Trophoblast cell (in vitro differentiated cells and primary cell): Measurements from ENCODE around the gene CD300C.

ENCODE experiments used
- DNase-seq, 2 donors: peaks; one replicate each; pipeline ENCODE4 v3.0.0-alpha.2; 2016
- H2AFZ ChIP-seq: 2 replicates; pipeline ENCODE4 v1.6.1; 2013; ENCODE audit warnings: low read length, moderate library complexity, mild to moderate bottlenecking; ENCODE audit not compliant: insufficient read depth, poor library complexity
- H2AK5ac ChIP-seq: 2 replicates; pipeline ENCODE4 v1.6.1; 2013; ENCODE audit warnings: mild to moderate bottlenecking, low read length
- H2BK120ac ChIP-seq: 2 replicates; pipeline ENCODE4 v1.6.1; 2013; ENCODE audit warnings: low read length, mild to moderate bottlenecking, moderate library complexity; ENCODE audit not compliant: insufficient read depth, poor library complexity
- H2BK12ac ChIP-seq: 2 replicates; pipeline ENCODE4 v1.6.1; 2013; ENCODE audit warnings: mild to moderate bottlenecking, low read length, moderate library complexity
- H2BK5ac ChIP-seq: 2 replicates; pipeline ENCODE4 v1.6.1; 2013; ENCODE audit warnings: low read length, low read depth, moderate library complexity, mild to moderate bottlenecking; ENCODE audit not compliant: poor library complexity
- H3K14ac ChIP-seq: 2 replicates; pipeline ENCODE4 v1.6.1; 2013; ENCODE audit warnings: mild to moderate bottlenecking, low read length
- H3K18ac ChIP-seq: 2 replicates; pipeline ENCODE4 v1.6.1; 2013; ENCODE audit warnings: mild to moderate bottlenecking, low read length
- H3K23ac ChIP-seq: 2 replicates; pipeline ENCODE4 v1.6.1; 2013; ENCODE audit warnings: low read length
- H3K27ac ChIP-seq: 2 replicates; pipeline ENCODE4 v1.5.1; 2013; ENCODE audit warnings: low read depth, mild to moderate bottlenecking, inconsistent platforms, low read length, moderate library complexity
- H3K27me3 ChIP-seq: 2 replicates; pipeline ENCODE4 v1.6.1; 2013; ENCODE audit warnings: inconsistent platforms, mild to moderate bottlenecking, low read length, moderate library complexity; ENCODE audit not compliant: insufficient read depth
- H3K36me3 ChIP-seq, 2 experiments: 1 replicate in 1 of 2; 2 replicates in 1 of 2; pipeline ENCODE4 v1.6.1; 2013; ENCODE audit warnings: low read length in 2 of 2, mild to moderate bottlenecking in 2 of 2, moderate library complexity in 1 of 2; ENCODE audit not compliant: insufficient read depth in 2 of 2, control insufficient read depth in 1 of 2
- H3K4ac ChIP-seq: 2 replicates; pipeline ENCODE4 v1.6.1; 2013; ENCODE audit warnings: low read depth, mild to moderate bottlenecking, low read length, moderate library complexity
- H3K4me1 ChIP-seq, 2 experiments: 1 replicate in 1 of 2; 2 replicates in 1 of 2; pipeline ENCODE4 v1.6.1; 2013; ENCODE audit warnings: low read length in 2 of 2, mild to moderate bottlenecking in 2 of 2, moderate library complexity in 1 of 2; ENCODE audit not compliant: insufficient read depth in 2 of 2, control insufficient read depth in 1 of 2
- H3K4me2 ChIP-seq: 2 replicates; pipeline ENCODE4 v1.6.1; 2013; ENCODE audit warnings: inconsistent platforms, mild to moderate bottlenecking, low read length, moderate library complexity
- H3K4me3 ChIP-seq: 2 replicates; pipeline ENCODE4 v1.5.1; 2013; ENCODE audit warnings: mild to moderate bottlenecking, low read depth, low read length, inconsistent platforms
- H3K79me1 ChIP-seq: one replicate; pipeline ENCODE4 v1.6.1; 2013; ENCODE audit warnings: low read length
- H3K79me2 ChIP-seq: 2 replicates; pipeline ENCODE4 v1.6.1; 2013; ENCODE audit warnings: low read length, mild to moderate bottlenecking; ENCODE audit not compliant: control insufficient read depth, insufficient read depth, poor library complexity
- H3K9ac ChIP-seq: 2 replicates; pipeline ENCODE4 v1.6.1; 2013; ENCODE audit warnings: mild to moderate bottlenecking, low read length
- H3K9me3 ChIP-seq: 2 replicates; pipeline ENCODE4 v1.6.1; 2013; ENCODE audit warnings: low read depth, mild to moderate bottlenecking, control low read depth, inconsistent platforms, low read length; ENCODE audit not compliant: insufficient read depth
- H4K12ac ChIP-seq: 2 replicates; pipeline ENCODE4 v1.6.1; 2013; ENCODE audit warnings: low read depth, mild to moderate bottlenecking, low read length, moderate library complexity
- H4K8ac ChIP-seq: 2 replicates; pipeline ENCODE4 v1.6.1; 2013; ENCODE audit warnings: low read depth, mild to moderate bottlenecking, low read length, moderate library complexity
- H4K91ac ChIP-seq: one replicate; pipeline ENCODE4 v1.6.1; 2013; ENCODE audit warnings: low read depth, mild to moderate bottlenecking, low read length, moderate library complexity
- WGBS: extraction: QIAGEN DNeasy Blood & Tissue Kit; methylation state at CpG from one replicate; pipeline ENCODE4 v1.1.7; 2013; ENCODE audit warnings: missing lambda C conversion rate; ENCODE audit not compliant: insufficient read length, insufficient coverage; ENCODE audit errors: extremely low coverage; 5-methylcytosine and 5-hydroxymethylcytosine counted together

CD300C gene

DNA sequence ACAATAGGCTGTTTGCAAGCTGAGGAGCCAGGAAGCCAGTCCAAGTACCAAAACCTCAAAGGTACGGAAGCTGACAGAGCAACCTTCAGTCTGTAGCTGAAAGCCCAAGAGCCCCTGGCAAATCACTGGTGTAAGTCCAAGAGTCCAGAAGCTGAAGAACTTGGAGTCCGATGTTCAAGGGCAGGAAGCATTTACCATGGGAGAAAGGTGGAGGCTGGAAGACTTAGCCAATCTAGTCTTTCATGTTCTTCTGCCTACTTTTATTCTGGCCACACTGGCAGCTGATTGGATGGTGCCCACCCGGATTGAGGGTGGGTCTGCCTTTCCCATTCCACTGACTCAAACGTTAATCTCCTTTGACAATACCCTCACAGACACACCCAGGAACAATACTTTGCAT lies 30.0 kb downstream of the CD300C start:
- Histone ChIP-seq H3K14ac (no peak overlapping the region), H3K9me3 (peaks cover 20% of the 10 kb centered on the region), H2AK5ac (no peak overlapping the region), H2BK120ac (no peak overlapping the region), H2AFZ (no peak overlapping the region), H3K4ac (no peak overlapping the region), H4K91ac (no peak overlapping the region), H3K23ac (no peak overlapping the region), H3K36me3 (no peaks in the 10 kb centered on the region), H3K27me3 (no peaks in the 10 kb centered on the region), H2BK5ac (no peak overlapping the region), H3K4me3 (no peak overlapping the region), H4K8ac (no peak overlapping the region), H4K12ac (no peak overlapping the region), H3K4me1 (no peaks in the 10 kb centered on the region), H3K79me2 (no peaks in the 10 kb centered on the region), H3K18ac (no peak overlapping the region), H3K27ac (no peak overlapping the region), H2BK12ac (no peak overlapping the region), H3K9ac (no peak overlapping the region), H3K79me1 (no peaks in the 10 kb centered on the region), H3K4me2 (no peak overlapping the region)
- DNase-seq, result no peak
- WGBS, result no CpG with 5 or more reads among the region's 4 CpGs

- H2BK120ac ChIP-seq, result no peak overlapping the region
- no peak overlapping the region for H3K4me2 ChIP-seq
- no peak overlapping the region for H3K9ac ChIP-seq
- no peak overlapping the region for H3K18ac ChIP-seq
- peak overlapping the region; percentile 32 for H3K4me3 ChIP-seq
- no peaks in the 10 kb centered on the region for H3K79me1 ChIP-seq
- H3K36me3 ChIP-seq, result no peaks in the 10 kb centered on the region
- H2BK12ac ChIP-seq, result no peak overlapping the region
- no peak overlapping the region for H2AFZ ChIP-seq
- no peaks in the 10 kb centered on the region for H3K27me3 ChIP-seq
- H3K79me2 ChIP-seq, result no peaks in the 10 kb centered on the region
- H3K14ac ChIP-seq, result no peak overlapping the region
- DNase-seq, result no peak
- H3K9me3 ChIP-seq, result peaks cover 17% of the 10 kb centered on the region
- no peak overlapping the region for H3K4ac ChIP-seq
- no CpG with 5 or more reads among the region's 10 CpGs for WGBS
- H3K27ac ChIP-seq, result no peak overlapping the region
- H3K23ac ChIP-seq, result no peak overlapping the region
- H4K91ac ChIP-seq, result no peak overlapping the region
- H4K8ac ChIP-seq, result no peak overlapping the region
- H3K4me1 ChIP-seq, result no peaks in the 10 kb centered on the region
- no peak overlapping the region for H4K12ac ChIP-seq
- H2AK5ac ChIP-seq, result no peak overlapping the region
- no peak overlapping the region for H2BK5ac ChIP-seq
Observed at GRCh38 chr17:74514632-74515334, 31.1 kb downstream of the CD300C start.

- H3K79me1 ChIP-seq, result no peaks in the 10 kb centered on the region
- H3K9ac ChIP-seq, result no peak overlapping the region
- H3K27ac ChIP-seq, result no peak overlapping the region
- H3K36me3 ChIP-seq, result no peaks in the 10 kb centered on the region
- no peak overlapping the region for H4K8ac ChIP-seq
- H4K91ac ChIP-seq, result no peak overlapping the region
- no peak overlapping the region for H4K12ac ChIP-seq
- no CpG with 5 or more reads among the region's 3 CpGs for WGBS
- H3K79me2 ChIP-seq, result no peaks in the 10 kb centered on the region
- H2BK120ac ChIP-seq, result no peak overlapping the region
- no peaks in the 10 kb centered on the region for H3K27me3 ChIP-seq
- H3K4me3 ChIP-seq, result no peak overlapping the region
- no peak overlapping the region for H2BK5ac ChIP-seq
- H2AK5ac ChIP-seq, result no peak overlapping the region
- no peak overlapping the region for H3K4ac ChIP-seq
- H3K9me3 ChIP-seq, result peaks cover 17% of the 10 kb centered on the region
- H3K14ac ChIP-seq, result no peak overlapping the region
- no peak overlapping the region for H3K4me2 ChIP-seq
- no peak overlapping the region for H3K18ac ChIP-seq
- H2BK12ac ChIP-seq, result no peak overlapping the region
- no peak overlapping the region for H2AFZ ChIP-seq
- H3K23ac ChIP-seq, result no peak overlapping the region
- H3K4me1 ChIP-seq, result no peaks in the 10 kb centered on the region
- peak; percentile 49 to 59 for DNase-seq
Observed at GRCh38 chr17:74513987-74514631, 31.8 kb downstream of the CD300C start.

GRCh38 chr17:74512624-74513091 lies 33.3 kb downstream of the CD300C start:
- no peak overlapping the region for H3K4ac ChIP-seq
- no CpG with 5 or more reads among the region's 7 CpGs for WGBS
- no peak overlapping the region for H4K91ac ChIP-seq
- DNase-seq, result peak; percentile 33 to 49
- H3K18ac ChIP-seq, result no peak overlapping the region
- no peak overlapping the region for H2BK12ac ChIP-seq
- peaks cover 15% of the 10 kb centered on the region for H3K9me3 ChIP-seq
- H2BK120ac ChIP-seq, result no peak overlapping the region
- no peaks in the 10 kb centered on the region for H3K79me1 ChIP-seq
- no peaks in the 10 kb centered on the region for H3K27me3 ChIP-seq
- H3K36me3 ChIP-seq, result no peaks in the 10 kb centered on the region
- H4K8ac ChIP-seq, result no peak overlapping the region
- no peak overlapping the region for H4K12ac ChIP-seq
- H2AFZ ChIP-seq, result no peak overlapping the region
- no peak overlapping the region for H3K4me3 ChIP-seq
- H2BK5ac ChIP-seq, result no peak overlapping the region
- H3K9ac ChIP-seq, result no peak overlapping the region
- H3K23ac ChIP-seq, result no peak overlapping the region
- no peak overlapping the region for H3K4me2 ChIP-seq
- H3K14ac ChIP-seq, result no peak overlapping the region
- no peaks in the 10 kb centered on the region for H3K79me2 ChIP-seq
- H3K27ac ChIP-seq, result no peak overlapping the region
- no peaks in the 10 kb centered on the region for H3K4me1 ChIP-seq
- no peak overlapping the region for H2AK5ac ChIP-seq
